HPDE6-E6E7 (cell line): Measurements from ENCODE around the gene WWOX.

ENCODE experiments used
- DNase-seq: peaks from one replicate; pipeline ENCODE4 v3.0.0; 2011; ENCODE audit warnings: missing footprints; ENCODE audit errors: extremely low spot score

The WWOX gene

GRCh38 chr16:78271981-78272380 lies 172.5 kb downstream of the WWOX start:
- DNase-seq, result no peak

GRCh38 chr16:78274771-78275170 lies 175.3 kb downstream of the WWOX start:
- DNase-seq, result no peak

DNA sequence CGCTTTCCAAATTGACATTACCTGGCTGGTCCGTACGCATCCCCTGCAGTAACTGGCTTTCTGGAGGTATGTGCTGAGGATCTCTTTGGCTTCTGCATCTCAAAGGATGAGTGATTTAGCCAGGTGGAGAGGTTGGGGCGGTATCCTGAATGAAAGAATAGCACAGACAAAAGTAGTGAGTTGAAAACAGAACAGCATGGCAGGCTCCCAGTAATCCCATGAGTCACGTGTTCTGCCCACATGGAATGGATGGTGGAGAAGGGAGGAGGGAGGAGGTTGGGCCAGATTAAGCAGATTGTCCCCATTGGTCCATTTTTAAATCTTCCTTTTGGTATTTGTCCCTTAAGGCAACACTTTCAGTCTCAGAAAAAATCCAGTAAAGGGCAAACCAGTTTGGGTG lies 176.0 kb downstream of the WWOX start:
- DNase-seq, result no peak

GRCh38 chr16:78277321-78278055 lies 178.0 kb downstream of the WWOX start:
- no peak for DNase-seq

DNA sequence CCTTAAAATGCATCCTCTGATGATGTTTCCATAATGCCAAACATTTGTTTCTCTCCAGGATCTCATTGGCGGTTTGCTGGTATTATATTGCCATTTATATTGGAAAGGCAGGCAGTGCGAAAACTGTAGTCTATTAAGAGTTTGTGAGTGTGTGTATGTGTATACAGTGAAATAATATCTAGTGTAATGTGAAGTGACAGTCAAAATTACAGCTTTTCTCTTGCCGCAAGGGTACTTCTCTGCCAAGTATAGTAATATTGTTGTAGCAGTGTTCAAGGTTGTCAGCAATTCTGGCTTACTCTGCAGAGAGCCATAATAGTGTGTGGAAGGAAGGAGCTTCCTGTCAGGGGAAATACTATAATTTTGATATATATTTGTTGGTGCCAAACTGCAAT lies 178.6 kb downstream of the WWOX start:
- no peak for DNase-seq

DNA sequence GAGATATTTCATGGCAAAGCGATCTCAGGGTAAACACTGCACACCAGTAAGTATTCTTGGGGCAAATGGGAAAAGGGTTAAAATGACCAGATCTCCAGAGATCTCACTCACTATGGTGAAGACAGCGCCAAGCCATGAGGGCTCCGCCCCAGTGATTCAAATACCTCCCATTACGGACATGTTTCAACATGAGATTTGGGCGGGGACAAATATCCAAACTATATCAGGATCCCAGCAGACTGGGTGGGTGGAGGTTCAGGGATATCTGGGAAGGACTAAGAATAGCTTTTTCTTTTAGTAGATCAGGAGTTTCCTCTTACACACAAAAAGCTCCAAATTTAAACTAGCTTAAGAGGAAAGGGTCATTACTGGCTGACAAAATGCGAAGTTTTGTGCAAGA lies 181.7 kb downstream of the WWOX start:
- DNase-seq, result no peak

DNA sequence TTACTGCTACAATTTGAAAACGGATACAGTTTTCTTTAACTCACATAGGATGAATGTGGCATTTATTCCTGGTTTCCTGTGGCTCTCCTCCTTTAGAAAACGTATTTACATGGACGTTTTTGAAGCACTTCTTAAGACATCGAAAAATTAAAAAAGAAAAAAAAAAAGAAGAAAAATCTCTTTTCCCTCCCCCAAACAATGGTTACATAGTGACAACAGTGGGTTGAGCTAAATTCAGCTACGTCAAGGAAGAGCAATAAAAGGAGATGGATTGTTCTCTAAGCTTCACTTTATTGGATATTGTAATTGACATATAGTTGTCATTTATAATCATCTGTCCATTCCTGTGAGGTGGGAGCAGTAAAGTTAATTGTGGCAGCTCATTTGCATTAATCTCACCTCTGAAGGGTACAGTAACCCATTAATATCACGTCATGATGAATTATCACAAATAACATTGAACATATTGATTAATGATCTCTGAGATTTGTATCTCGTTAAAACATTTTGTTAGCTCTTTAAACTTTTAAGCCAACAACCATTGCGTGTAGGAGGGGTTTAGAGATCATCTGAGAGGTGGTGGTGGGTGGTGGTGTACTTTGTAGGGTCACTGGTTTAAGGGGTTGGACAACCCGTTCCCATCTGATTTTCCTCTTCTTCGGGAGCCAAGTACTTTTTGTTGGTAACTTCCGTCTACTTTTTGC lies 184.2 kb downstream of the WWOX start:
- no peak for DNase-seq

DNA sequence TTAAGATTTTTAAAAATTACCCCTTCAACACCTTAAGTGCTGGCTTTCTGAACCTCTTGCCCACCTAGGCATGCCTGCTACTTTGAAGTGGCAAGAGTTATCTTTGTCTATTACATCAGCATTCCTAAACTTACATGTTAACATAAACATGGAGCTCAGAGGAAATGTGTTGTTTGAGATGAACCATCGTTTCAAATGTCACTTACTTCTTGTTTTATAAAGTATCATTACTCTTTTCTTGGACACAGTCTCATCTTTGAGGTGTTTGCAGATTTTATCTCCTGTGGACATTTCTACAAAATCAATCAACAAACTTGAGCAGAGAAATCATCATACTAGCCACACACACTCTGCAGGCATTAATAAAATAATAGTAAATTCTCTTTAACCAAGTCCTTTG lies 184.9 kb downstream of the WWOX start:
- no peak for DNase-seq

DNA sequence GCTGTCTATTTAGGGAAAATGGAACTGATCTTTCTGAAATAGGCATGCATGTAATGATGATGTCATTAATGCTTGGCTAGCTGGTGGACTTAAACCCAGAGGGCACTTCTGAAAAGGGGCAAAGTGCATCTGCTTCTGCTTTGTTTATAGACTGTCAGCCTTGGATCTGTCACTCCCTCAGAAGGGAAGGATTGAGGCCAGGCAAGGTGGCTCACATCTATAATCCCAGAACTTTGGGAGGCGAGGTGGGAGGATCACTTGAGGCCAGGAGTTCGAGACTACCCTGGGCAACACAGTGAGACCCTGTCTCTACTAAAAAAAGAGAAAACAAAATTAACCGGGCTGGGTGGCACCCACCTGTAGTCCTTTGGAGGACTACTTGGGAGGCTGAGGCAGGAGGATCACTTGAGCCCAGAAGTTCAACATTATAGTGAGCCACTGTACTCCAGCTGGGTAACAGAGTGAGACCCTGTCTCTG lies 185.5 kb downstream of the WWOX start:
- DNase-seq, result no peak

DNA sequence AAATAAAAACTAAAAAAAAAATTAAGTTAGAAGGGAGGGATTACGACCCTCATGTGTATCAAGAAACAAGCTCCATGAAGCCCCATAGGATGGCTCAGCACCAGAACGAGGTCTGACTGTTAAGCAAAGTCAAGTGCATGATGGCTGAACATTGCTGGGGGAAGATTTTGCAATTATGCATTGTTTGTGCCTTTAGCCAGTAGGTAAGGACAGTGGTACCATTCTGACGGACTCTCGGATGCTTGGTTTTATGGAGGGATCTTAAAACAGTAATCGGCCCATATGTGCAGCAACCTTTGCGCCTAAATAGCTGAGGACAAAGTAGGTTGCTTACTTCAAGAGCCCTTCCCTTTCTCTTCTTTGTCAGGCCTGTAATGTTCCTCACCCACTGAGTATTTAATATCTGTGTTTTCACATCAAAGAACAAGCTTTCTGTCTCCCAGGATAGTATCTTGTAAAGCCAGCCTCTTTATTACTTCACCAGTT lies 186.0 kb downstream of the WWOX start:
- DNase-seq, result no peak

GRCh38 chr16:78286065-78286464 lies 186.6 kb downstream of the WWOX start:
- DNase-seq, result no peak

GRCh38 chr16:78288888-78289287 lies 189.4 kb downstream of the WWOX start:
- DNase-seq, result no peak

GRCh38 chr16:78289373-78289772 lies 189.9 kb downstream of the WWOX start:
- no peak for DNase-seq

- no peak for DNase-seq
Observed at GRCh38 chr16:78289844-78290277, 190.4 kb downstream of the WWOX start.

- DNase-seq, result no peak
Observed at GRCh38 chr16:78290395-78290794, 190.9 kb downstream of the WWOX start.

- DNase-seq, result no peak
Observed at GRCh38 chr16:78290872-78291591, 191.6 kb downstream of the WWOX start.

DNA sequence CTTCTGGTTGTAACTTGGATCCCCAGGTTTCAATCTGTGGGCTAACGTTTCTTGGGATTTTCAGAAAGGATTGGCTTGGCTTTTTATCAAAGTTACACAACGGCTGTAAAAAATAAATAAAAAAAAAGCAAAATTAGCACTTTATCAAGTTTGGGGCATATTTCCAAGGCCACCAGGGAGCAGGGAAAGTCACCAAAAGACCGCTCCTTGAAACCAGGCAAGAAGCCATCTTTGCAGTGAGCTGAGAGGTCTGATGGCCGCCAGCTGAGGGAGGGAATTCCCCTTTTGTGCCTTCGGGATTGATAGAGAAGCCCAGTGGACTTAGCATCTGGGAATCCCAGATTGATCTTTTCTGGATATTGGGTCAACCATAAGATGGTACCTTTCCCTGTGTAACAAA lies 192.2 kb downstream of the WWOX start:
- DNase-seq, result no peak

- DNase-seq, result no peak
Observed at GRCh38 chr16:78292086-78292843, 192.8 kb downstream of the WWOX start.

DNA sequence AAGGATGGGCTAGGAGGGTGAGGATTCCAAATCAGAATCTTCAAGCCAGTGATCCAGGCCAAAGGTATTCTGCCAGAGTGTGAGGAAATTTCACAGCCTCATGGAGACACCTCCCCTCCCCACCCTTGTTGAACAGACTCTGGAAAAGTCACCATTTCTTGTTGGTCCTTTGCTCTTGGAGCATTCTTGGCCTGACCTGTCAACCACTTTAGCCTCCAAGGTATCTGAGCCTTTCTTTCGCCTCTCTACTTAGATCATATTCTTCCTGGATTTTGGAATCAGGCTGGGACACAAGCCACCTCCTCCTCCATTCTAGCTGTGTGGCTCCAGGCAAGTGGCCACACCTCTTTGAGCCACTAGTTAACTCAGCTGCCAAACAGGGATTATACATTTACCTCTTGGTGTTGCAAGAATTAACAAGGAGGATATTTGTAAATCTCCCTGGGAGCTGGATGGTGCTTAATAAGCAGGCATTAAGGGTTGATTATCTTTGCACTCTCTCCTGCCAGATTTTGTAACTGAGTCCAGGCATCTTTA lies 193.5 kb downstream of the WWOX start:
- no peak for DNase-seq

DNA sequence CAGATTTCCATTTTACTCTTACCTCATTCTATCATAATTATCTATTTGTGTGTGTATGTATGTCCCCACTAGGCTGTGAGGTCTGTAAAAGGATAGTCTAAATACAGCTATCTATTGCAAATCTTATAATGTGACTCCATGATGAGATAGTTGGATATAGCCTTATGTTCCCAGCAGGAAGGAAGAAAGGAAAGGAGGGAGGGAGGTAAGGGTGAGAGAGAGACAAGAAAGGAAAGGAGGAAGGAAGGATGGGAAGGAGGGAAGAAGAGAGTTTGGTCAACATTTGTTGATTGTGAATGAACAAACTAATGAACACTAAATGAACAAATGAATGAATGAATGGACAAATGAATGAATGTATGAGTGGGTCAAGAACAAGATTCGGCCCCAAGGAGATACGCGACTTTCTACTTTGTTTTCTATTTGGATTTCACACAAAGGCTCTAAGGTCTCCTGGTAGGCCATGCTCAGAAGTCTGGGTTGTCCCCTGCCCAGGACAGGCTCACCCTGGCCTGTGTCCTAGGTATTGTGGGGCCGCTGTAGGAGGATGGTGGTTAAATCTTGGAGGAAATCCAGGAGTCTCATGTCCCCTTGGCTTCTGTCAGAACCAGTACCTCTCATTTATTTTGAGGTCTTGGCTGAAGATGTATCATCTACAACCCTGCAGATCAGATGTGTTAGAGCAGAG lies 195.2 kb downstream of the WWOX start:
- DNase-seq, result no peak
